ENCODE data around the gene TOPBP1.

DNA sequence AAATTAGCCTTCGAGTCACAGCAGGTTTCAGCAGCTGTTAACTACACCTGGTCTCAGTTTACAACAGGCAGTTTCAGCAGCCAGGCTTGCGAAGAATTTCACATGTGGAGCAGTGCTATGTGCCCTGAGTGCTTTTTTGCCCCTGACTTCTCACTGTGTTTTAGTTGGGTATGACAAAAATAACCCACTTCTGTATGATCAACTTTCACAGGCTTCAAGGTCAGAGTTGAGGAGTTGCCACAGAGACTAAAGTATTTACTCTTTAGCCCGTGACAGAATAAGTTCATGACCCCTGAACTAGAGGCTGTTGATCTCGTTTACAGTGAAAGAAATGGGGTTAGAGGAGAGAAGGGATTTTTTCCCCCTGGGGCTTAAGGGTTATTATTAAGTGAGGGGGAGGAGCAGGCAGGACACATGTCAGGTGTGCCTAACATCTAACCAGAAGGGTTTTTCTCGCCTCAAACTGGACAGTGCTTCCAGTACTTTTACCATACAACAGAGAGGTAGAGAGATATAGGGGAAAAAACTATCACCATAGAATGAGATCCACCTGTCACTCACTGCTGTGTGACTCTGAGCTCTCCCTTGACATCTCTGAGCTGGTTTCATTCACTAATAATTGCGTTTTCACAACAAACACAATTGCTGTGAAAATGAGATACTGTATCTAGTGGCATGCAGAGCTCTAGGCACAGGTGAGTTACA lies 14.0 kb upstream of the TOPBP1 start:
- TF ChIP-seq, protein P1, sequence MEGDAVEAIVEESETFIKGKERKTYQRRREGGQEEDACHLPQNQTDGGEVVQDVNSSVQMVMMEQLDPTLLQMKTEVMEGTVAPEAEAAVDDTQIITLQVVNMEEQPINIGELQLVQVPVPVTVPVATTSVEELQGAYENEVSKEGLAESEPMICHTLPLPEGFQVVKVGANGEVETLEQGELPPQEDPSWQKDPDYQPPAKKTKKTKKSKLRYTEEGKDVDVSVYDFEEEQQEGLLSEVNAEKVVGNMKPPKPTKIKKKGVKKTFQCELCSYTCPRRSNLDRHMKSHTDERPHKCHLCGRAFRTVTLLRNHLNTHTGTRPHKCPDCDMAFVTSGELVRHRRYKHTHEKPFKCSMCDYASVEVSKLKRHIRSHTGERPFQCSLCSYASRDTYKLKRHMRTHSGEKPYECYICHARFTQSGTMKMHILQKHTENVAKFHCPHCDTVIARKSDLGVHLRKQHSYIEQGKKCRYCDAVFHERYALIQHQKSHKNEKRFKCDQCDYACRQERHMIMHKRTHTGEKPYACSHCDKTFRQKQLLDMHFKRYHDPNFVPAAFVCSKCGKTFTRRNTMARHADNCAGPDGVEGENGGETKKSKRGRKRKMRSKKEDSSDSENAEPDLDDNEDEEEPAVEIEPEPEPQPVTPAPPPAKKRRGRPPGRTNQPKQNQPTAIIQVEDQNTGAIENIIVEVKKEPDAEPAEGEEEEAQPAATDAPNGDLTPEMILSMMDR (optimal IDR thresholded peaks at IDR 0.05 in 1 of 3, IDR thresholded peaks at IDR 0.05 in 1 of 3, conservative IDR thresholded peaks at IDR 0.05 in 1 of 3; ENCODE audit: extremely low read depth in 1 of 3, insufficient read depth in 2 of 3, low read length in 3 of 3) = no peak
- TF ChIP-seq EZH2 (IDR thresholded peaks at IDR 0.05; ENCODE audit: low read length) = no peak
